Panc1 (cell line): ENCODE results near the gene USP6NL.

Experiments used
- SIN3A ChIP-seq: IDR thresholded peaks from 2 replicates; pipeline ENCODE4 v1.6.1; 2012; ENCODE audit warnings: low read depth, mild to moderate bottlenecking, low read length, moderate library complexity, borderline replicate concordance; ENCODE audit not compliant: insufficient read depth
- TF ChIP-seq, protein P1 (sequence below): fragments of 450-650 bp; IDR thresholded peaks from 2 replicates; pipeline ENCODE4 v1.5.1; 2017; ENCODE audit warnings: mild to moderate bottlenecking

GRCh38 chr10:11539191-11539868, 72.1 kb downstream of the USP6NL start:
- no peak for TF ChIP-seq SIN3A
- TF ChIP-seq, protein P1, sequence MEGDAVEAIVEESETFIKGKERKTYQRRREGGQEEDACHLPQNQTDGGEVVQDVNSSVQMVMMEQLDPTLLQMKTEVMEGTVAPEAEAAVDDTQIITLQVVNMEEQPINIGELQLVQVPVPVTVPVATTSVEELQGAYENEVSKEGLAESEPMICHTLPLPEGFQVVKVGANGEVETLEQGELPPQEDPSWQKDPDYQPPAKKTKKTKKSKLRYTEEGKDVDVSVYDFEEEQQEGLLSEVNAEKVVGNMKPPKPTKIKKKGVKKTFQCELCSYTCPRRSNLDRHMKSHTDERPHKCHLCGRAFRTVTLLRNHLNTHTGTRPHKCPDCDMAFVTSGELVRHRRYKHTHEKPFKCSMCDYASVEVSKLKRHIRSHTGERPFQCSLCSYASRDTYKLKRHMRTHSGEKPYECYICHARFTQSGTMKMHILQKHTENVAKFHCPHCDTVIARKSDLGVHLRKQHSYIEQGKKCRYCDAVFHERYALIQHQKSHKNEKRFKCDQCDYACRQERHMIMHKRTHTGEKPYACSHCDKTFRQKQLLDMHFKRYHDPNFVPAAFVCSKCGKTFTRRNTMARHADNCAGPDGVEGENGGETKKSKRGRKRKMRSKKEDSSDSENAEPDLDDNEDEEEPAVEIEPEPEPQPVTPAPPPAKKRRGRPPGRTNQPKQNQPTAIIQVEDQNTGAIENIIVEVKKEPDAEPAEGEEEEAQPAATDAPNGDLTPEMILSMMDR: no peak
